Muscle layer of duodenum (tissue), 2 donors: ENCODE results near the gene BCAN.

Experiments
- H3K27ac ChIP-seq: one replicate; pipeline ENCODE4 v1.7.0; 2013; ENCODE audit warnings: mild to moderate bottlenecking, low read length
- H3K27me3 ChIP-seq: one replicate; pipeline ENCODE4 v1.7.0; 2013; ENCODE audit warnings: low read depth, mild to moderate bottlenecking, control low read depth, low read length
- H3K36me3 ChIP-seq, 2 donors: one replicate each; pipeline ENCODE4 v1.7.0; 2013; ENCODE audit warnings: low read length in 2 of 2, control low read depth in 1 of 2, mild to moderate bottlenecking in 1 of 2; ENCODE audit not compliant: insufficient read depth in 2 of 2, control insufficient read depth in 1 of 2
- H3K4me1 ChIP-seq, 2 donors: one replicate each; pipeline ENCODE4 v1.7.0; 2013; ENCODE audit warnings: low read length in 2 of 2, mild to moderate bottlenecking in 2 of 2, control low read depth in 1 of 2, moderate library complexity in 1 of 2; ENCODE audit not compliant: insufficient read depth in 2 of 2, control insufficient read depth in 1 of 2
- H3K4me3 ChIP-seq, 2 donors: one replicate each; pipeline ENCODE4 v1.7.0; 2013; ENCODE audit warnings: low read length in 2 of 2, low read depth in 1 of 2, mild to moderate bottlenecking in 1 of 2
- H3K9me3 ChIP-seq, 2 donors: one replicate each; pipeline ENCODE4 v1.7.0; 2013; ENCODE audit warnings: low read length in 2 of 2, control low read depth in 1 of 2, mild to moderate bottlenecking in 1 of 2; ENCODE audit not compliant: control insufficient read depth in 1 of 2
- donor health status: healthy.

BCAN gene

DNA sequence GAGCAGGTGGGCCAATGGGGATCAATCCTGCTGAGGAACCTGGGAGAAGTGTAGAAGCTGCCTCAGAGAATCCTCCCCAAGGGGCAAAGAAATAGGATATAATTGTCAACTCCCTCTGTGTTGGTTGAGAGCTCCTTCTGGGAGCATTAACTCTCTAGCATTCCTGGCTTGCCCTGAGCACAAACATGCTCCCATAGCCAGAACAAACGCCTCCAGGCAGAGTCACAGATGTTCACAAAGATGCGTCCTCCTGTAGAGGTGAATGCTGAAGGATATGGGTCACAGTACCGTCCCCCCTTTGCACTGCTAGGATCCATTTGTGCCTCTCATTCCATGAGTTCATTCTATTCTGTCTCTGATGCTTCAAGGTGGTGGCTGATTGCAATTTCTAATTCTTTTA lies 9.6 kb upstream of the BCAN start:
- no peak overlapping the region for H3K4me3 ChIP-seq
- no peaks in the 10 kb centered on the region for H3K36me3 ChIP-seq
- no peaks in the 10 kb centered on the region for H3K9me3 ChIP-seq
- no peaks in the 10 kb centered on the region for H3K4me1 ChIP-seq
- peaks cover 3% of the 10 kb centered on the region for H3K27me3 ChIP-seq
- H3K27ac ChIP-seq, result no peak overlapping the region

DNA sequence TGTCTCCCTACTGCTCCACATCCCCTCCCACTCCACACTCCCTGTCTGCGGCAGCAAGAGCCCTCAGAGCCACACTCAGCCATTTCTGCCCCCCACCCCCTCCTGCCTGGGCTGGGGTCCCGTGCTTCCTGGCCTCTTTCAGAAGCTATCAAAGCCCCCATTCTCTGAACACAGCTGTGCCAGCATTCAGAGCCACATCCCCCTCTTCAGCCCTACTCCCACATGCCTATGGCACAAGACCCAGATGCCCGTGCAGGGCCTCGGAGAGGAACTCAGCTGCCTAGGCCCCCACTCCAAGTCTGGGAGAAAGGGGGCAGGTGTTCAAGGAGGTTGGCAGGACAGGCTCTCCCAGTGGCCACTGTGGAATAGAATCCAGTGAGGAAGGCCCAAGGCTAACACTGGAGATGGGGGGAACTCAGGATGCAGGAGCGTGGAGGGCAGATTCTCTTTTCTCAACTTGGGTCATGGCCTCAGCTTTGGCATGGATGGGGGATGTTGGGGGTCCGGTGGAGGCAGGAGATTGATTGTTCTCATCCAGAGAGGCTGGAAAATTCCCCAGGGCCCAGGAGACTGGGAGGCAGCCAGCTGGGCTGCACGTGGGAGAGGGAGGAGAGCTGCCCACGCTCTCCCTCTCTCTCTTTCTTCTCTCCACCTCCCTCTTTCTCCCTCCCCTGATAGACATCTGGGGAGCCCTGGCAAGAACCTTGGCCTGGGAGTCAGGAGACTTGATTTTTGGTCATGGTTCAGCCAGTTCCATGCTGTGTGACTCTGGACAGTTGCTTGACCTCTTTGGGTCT lies 3.5 kb upstream of the BCAN start:
- H3K36me3 ChIP-seq, result no peaks in the 10 kb centered on the region
- peaks cover 0 to 11% of the 10 kb centered on the region in 2 donors for H3K4me1 ChIP-seq
- no peak overlapping the region for H3K4me3 ChIP-seq
- no peaks in the 10 kb centered on the region for H3K9me3 ChIP-seq
- H3K27me3 ChIP-seq, result peaks cover 26% of the 10 kb centered on the region
- H3K27ac ChIP-seq, result no peak overlapping the region

DNA sequence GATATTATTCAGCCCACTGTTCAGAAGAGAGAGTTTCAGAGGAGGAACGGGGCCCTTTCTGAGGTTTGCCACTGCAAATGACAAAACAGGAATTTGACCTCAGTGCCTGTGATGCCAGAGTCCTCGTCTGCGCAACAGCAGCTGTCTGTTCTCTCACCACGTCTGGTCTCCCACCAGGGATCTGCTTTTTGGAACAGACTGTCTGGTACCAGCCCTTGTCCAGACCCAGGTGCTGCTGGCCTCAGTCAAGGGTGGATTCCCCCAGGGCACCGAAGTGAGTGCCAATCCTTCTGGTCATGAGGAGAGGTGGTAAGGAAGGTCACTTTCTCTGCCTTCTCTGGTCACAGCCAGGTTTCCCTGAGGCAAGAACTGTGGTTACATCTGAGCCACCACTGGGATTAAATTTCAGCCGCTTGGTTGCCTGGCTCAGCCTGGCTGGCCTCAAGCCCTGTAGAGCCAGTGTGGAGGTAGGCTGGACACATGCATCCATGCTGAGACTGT lies 2.3 kb upstream of the BCAN start:
- Histone ChIP-seq H3K27ac (no peak overlapping the region), H3K36me3 (no peaks in the 10 kb centered on the region), H3K9me3 (no peaks in the 10 kb centered on the region), H3K4me3 (no peak overlapping the region), H3K27me3 (peaks cover 26% of the 10 kb centered on the region), H3K4me1 (peaks cover 0 to 11% of the 10 kb centered on the region in 2 donors)

DNA sequence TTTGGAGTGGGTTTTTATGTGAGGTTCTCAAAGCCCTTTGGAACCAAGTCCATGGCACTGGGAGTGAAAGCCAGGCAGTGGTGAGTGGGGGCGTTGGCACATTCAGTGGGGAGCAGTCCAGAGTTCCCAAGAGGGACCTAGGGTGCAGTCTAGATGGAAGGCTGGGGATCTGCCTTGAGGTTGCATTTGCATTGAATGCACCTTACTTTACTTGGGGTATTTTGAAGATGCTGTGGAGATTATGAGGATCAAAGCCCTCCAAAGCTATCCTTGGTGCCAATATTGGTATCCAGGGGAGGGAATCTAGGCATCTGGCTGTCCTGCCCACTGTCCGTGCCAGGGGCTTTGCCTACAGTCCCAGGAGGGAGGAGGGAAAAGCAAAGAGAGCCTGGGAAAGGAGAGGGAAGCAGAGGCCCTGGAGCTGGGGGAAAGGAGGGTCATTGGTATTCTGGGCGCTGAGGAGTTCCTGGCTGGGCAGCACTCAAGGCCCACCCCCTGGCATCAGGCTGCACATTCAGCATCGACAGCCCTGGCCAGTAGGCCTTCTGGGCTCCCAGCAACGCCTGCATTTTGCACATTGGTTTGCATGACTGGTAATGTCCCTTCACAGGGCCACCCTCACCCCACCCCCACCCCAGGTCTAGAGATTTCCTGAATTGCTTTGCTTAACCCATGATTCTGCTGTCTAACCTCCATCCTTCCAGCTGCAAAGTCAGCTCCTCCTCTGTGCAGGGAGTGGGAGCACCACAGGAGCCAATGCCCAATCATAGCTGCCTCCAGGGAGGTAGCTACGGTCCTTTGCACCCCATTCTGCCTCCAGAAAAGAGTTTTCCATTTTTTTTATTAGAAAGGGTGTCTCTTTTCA lies 843 bp upstream of the BCAN start:
- H3K4me3 ChIP-seq, result peak overlapping the region; percentile 13 to 44
- peaks cover 0 to 11% of the 10 kb centered on the region in 2 donors for H3K4me1 ChIP-seq
- H3K27me3 ChIP-seq, result peaks cover 38% of the 10 kb centered on the region

DNA sequence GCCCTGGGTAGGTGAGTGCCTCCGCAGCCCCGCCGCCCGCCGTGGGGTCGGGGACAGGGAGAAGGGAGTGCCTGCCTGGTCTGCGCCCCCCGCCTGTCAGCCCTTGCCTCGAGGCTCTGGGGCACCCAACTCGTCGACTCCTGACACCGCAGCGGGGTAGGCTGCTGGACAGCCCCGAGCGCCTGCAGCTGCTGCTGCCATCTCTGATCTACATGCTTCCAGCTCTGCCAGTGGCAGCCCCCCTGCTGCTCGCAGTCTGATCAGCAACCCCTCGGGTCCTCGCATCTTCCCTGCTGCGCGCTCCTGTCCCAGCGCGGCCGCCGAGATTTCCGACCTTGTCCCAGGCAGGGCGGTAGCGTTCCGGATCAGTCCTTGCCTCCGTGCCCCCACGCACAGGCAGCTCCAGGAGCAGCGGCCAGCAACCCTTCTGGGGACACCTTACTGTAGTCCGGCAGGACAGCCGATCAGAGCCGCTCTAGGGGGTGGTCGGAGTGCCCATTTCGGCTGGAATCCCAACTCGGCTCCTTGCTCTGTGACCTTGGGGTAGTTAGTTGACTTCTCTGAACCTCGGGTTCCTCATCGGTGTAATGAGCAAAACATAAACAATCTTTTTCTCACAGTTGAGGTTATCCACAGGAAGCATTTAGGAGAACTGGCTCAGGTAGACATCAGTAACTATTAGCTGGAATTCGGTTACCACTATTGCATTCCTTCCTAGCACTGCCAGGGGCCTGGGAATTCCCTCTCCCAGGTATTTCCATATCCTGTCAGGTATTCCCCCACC lies 540 bp downstream of the BCAN start:
- Histone ChIP-seq H3K4me1 (peaks cover 0 to 11% of the 10 kb centered on the region in 2 donors), H3K27ac (no peak overlapping the region), H3K27me3 (peaks cover 47% of the 10 kb centered on the region), H3K36me3 (no peaks in the 10 kb centered on the region), H3K4me3 (peak overlapping the region in 1 of 2 donors; percentile 44), H3K9me3 (no peaks in the 10 kb centered on the region)

More for the DNA sequence above, 843 bp upstream of the BCAN start:
- no peak overlapping the region for H3K27ac ChIP-seq
- no peaks in the 10 kb centered on the region for H3K9me3 ChIP-seq
- no peaks in the 10 kb centered on the region for H3K36me3 ChIP-seq

DNA sequence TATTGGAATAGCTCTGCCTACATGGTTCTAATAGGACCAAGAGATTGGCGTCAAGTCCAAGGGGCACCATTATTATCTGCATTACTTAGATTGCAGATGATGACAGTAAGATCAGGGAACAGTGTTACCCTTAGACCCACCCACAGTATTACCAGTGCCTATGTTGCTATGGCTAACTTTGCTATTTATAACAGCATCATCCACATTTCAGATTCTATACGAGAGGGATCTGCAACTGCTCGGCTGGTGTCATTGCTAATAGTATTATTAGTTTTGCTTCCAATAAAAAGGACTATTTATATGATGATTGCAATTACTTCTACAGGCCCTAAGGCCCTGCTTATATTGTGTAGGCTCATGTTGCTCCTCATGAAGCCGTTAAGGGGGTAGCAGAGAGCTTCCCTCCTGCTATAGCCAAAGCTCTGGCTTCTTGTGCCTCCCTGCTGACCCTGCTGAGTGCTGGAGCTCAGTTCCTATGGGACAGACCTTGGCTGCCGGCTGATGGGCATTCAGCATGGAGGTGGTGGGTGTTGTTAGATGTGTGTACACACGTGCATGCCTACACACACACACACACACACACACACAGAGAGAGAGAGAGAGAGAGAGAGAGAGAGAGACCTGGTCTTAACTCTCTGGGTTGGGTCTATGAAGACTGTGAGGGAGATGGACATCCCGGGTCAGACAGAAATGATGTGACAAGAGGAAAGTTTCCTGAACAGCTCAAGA lies 1.3 kb downstream of the BCAN start:
- no peak overlapping the region for H3K27ac ChIP-seq
- H3K27me3 ChIP-seq, result peaks cover 54% of the 10 kb centered on the region
- no peak overlapping the region for H3K4me3 ChIP-seq
- H3K36me3 ChIP-seq, result no peaks in the 10 kb centered on the region
- H3K4me1 ChIP-seq, result peaks cover 0 to 11% of the 10 kb centered on the region in 2 donors
- no peaks in the 10 kb centered on the region for H3K9me3 ChIP-seq

DNA sequence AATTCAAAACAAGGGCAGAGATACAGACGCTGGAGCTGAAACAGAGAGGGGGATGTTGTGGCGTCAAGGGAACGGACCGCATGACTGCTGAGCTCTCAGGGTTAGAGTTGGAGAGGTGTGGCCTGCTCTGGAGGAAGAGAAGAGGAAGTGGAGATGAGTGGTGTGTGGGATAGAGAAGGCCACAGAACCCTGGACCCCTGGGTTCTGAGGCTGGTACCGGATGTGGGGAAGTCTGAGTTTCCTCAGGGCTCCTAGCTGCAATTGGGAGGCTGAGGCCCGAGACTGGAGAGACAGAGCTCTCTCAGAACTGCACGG lies 1.8 kb downstream of the BCAN start:
- Histone ChIP-seq H3K36me3 (no peaks in the 10 kb centered on the region), H3K27me3 (peaks cover 54% of the 10 kb centered on the region), H3K27ac (no peak overlapping the region), H3K9me3 (no peaks in the 10 kb centered on the region), H3K4me1 (peaks cover 0 to 11% of the 10 kb centered on the region in 2 donors), H3K4me3 (no peak overlapping the region)

DNA sequence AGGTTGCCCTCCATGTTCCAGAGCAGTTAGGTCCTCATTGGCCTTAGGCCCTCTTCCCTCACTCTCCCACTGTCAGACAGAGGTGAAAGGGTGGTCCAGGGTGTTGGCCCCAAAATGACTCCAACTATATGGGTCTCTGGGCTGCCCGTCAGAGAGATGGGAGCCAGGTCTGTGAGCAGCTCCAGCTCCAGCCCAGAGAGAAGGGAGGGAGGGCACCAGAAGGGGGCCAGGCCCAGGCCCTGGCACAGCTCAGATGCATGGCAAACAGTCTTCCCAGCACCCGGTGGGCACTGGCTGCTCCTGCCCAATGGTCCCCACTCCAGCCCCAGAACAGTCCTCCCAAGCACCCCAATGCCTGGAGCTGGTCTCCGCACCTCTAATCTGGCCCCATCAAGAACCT lies 2.2 kb downstream of the BCAN start:
- no peak overlapping the region for H3K4me3 ChIP-seq
- H3K36me3 ChIP-seq, result no peaks in the 10 kb centered on the region
- H3K4me1 ChIP-seq, result peaks cover 0 to 11% of the 10 kb centered on the region in 2 donors
- no peaks in the 10 kb centered on the region for H3K9me3 ChIP-seq
- H3K27me3 ChIP-seq, result peaks cover 50% of the 10 kb centered on the region
- no peak overlapping the region for H3K27ac ChIP-seq

DNA sequence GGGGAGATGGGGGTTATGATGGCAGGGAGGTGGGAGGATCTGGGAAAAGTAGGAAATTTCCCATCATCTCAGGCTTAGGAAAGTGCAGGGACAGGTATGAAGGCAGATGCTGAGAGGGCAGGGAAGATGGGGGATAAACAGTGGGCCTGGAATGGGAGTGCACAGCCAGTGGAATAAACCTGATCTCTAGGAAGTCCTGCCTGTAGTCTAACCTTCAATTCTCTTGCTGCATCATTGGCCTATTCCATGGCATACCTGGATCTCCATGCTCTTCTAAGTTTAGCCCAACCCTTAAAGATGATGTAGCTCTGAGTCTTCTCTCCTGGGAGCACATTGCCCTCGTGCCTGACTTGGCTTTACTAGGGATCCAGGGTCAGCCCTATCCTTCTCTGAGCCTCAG lies 2.7 kb downstream of the BCAN start:
- H3K9me3 ChIP-seq, result no peaks in the 10 kb centered on the region
- peaks cover 47% of the 10 kb centered on the region for H3K27me3 ChIP-seq
- no peaks in the 10 kb centered on the region for H3K36me3 ChIP-seq
- peaks cover 0 to 11% of the 10 kb centered on the region in 2 donors for H3K4me1 ChIP-seq
- H3K27ac ChIP-seq, result no peak overlapping the region
- no peak overlapping the region for H3K4me3 ChIP-seq

DNA sequence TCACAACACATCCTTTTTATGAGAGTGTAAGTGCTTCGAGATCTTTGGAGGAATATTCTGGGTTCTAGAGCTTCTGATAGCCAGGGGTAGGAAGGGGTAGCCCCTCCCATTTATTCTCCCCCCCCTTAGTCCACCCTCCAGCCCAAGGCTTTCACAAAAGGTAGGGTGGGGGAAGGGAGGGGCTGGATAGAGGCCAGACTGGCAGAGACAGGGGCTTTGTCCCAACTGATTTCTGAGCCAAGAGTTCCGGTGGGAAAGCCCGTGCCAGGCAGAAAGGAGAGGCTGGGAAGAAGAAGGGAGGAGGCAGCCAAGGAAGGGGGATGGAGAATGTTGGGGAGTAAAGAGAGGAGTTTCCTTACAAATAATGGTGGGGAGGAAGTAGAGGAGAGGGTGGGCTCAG lies 3.1 kb downstream of the BCAN start:
- Histone ChIP-seq H3K4me1 (peaks cover 0 to 11% of the 10 kb centered on the region in 2 donors), H3K4me3 (no peak overlapping the region), H3K27me3 (peaks cover 47% of the 10 kb centered on the region), H3K9me3 (no peaks in the 10 kb centered on the region), H3K27ac (no peak overlapping the region), H3K36me3 (no peaks in the 10 kb centered on the region)
